ENCODE measurements around the gene RELN. TPM values are rescaled to one million over a fixed set of nuclear protein-coding genes. Genes with fewer than 3 reads are reported as not detected.

Gene RELN
- total RNA-seq, 1 donor from 2014 or later: not detected

DNA sequence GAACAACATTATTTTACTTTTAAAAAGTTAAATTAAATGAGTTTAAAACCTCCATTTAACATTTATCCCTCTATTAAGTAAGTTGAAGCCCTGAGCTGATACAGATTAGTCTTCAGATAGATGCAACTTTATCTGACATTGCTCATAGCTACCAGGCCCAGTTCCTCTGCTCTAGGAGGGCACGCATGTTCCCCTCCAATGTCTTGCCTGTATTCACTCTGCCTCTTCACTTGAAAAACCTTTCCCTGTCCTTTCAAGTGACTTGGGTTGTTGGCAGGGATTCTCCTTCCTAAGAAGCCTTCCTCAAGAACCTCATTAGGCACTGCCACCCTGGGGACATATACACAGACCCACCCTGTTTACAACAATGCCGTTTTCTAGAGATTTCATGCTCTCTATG, 270.4 kb downstream of the RELN start:
- peaks cover 2% of the 10 kb centered on the region for H3K27me3 Mint-ChIP-seq (ENCODE audit: low read depth)
- H3K9me3 Mint-ChIP-seq: no peaks in the 10 kb centered on the region
- H3K27ac Mint-ChIP-seq: no peak overlapping the region
- intact Hi-C loops (cut with micrococcal nuclease): no loop called here
- H3K4me1 Mint-ChIP-seq (ENCODE audit: low read depth): no peaks in the 10 kb centered on the region
- H3K4me3 Mint-ChIP-seq (ENCODE audit: low read depth): no peak overlapping the region
- DNase-seq (ENCODE audit: low spot score): no peak
- no peaks in the 10 kb centered on the region for H3K36me3 Mint-ChIP-seq (ENCODE audit: low read depth)

DNA sequence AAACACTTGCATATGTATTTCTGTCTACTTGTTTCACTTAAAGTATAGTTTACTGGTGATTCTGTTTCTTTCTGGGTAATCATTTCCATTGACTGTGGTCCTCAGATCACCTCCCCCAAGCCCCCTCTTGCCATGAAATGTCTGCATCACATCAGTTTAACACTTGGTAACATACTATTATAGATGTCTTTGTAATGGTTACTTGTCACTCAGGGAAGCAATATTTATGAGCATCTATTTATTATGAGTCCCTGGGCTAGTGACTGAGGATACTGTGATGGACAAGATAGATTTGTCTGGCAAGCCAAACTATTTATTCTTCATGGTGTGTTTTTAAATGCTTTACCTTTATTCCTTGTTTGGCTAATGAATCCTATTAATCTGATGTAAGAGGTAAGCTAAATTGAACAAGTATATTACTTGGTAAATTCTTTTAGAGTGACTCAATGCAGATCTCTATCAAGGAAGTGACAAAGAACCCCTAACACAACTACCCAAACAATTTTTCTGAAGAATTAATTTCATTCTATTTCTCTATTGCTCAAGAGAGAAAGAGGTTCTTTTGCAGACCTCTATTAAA, 270.9 kb downstream of the RELN start:
- no peak for DNase-seq (ENCODE audit: low spot score)
- H3K4me3 Mint-ChIP-seq (ENCODE audit: low read depth): no peak overlapping the region
- no peaks in the 10 kb centered on the region for H3K36me3 Mint-ChIP-seq (ENCODE audit: low read depth)
- intact Hi-C loops (cut with micrococcal nuclease): no loop called here
- H3K4me1 Mint-ChIP-seq (ENCODE audit: low read depth): no peaks in the 10 kb centered on the region
- H3K9me3 Mint-ChIP-seq: no peaks in the 10 kb centered on the region
- H3K27ac Mint-ChIP-seq: no peak overlapping the region
- H3K27me3 Mint-ChIP-seq (ENCODE audit: low read depth): peaks cover 2% of the 10 kb centered on the region

DNA sequence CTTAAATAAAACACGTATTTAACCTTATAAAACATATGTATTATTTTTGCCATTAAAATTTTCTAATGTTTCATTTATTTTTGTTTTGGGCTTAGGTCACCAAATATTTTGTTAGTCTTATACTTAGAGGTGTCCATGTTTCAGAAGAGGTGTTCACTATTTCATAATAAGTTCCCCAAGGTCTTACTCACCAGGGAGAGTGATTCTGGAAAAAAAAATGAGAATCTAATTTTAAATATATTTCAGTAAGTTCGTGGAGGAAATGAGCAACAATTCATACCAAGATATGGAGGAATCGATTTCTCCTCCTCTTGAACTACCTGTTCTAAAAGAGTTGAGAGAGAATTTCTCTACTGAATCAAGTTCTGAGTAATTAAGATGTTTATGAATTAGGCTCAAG, 271.9 kb downstream of the RELN start:
- Mint-ChIP-seq H3K9me3 (no peaks in the 10 kb centered on the region), H3K4me3 (ENCODE audit: low read depth) (no peak overlapping the region), H3K27ac (no peak overlapping the region), H3K36me3 (ENCODE audit: low read depth) (no peaks in the 10 kb centered on the region), H3K27me3 (ENCODE audit: low read depth) (peaks cover 2% of the 10 kb centered on the region), H3K4me1 (ENCODE audit: low read depth) (no peaks in the 10 kb centered on the region)
- no peak for DNase-seq (ENCODE audit: low spot score)
- intact Hi-C loops (cut with micrococcal nuclease): no loop called here

DNA sequence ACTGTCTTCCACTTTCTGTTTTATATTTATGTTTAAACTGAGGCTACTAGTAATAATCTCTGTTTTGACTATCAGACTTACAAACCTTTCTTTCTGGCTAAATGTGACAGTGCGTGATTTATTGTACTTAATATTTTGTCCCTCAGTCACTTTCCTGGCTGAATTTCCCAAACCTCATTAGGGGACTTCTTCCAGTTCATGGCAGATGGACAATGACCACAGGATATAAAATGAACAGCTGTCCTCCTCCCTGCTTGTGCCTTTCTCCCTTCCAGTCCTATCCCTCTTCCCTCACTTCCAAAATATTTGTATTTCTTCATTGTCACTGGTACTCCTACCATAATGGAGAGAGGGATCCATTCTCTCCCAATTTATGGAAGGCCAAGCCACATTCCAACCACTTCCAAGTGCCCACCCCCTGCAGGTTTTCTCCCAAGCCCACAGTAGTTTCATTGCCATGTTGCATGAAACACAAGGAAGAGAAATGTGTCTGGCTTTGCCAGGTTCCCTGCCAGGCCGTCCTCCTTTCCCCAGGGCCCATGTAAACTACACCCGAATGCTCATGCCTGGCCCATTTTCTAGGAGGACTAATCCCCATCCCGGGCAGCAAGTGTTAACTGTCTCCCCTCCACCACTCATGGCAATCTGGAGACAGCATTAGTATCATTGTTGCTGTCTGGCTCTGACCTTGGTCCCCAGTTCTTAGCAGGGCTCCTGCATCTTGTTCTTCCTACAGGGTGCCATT, 273.9 kb downstream of the RELN start:
- H3K4me1 Mint-ChIP-seq (ENCODE audit: low read depth): no peaks in the 10 kb centered on the region
- intact Hi-C loops (cut with micrococcal nuclease): no loop called here
- no peak overlapping the region for H3K27ac Mint-ChIP-seq
- no peaks in the 10 kb centered on the region for H3K27me3 Mint-ChIP-seq (ENCODE audit: low read depth)
- no peaks in the 10 kb centered on the region for H3K9me3 Mint-ChIP-seq
- DNase-seq (ENCODE audit: low spot score): no peak
- H3K36me3 Mint-ChIP-seq (ENCODE audit: low read depth): no peaks in the 10 kb centered on the region
- H3K4me3 Mint-ChIP-seq (ENCODE audit: low read depth): no peak overlapping the region

DNA sequence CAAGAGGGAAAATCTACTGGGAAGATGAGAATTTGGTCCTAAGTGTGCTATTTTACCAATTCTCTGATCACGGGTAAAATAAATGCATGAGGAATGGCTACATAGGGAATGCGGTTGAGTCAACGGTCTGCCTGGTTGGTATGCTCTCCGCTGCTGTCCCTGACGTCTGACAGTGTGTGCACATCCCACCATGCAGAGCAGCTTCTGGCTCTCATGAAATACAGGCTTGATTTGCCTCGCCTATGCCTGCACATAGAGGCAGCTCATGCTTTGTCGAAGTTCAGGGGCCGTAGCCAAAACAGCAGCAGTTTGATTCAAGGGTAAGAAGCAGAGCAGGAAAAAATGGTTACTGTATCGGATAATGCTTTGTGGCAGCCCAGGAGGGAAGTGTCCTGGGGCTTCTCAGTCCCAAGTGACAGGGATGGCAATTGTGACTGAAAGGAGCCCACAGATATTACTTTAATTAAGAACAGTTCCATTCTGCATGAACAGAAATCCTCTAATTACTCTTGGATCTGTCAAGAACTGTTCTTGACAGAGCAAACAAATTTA, 275.0 kb downstream of the RELN start:
- intact Hi-C loops (cut with micrococcal nuclease): no loop called here
- Mint-ChIP-seq H3K4me3 (ENCODE audit: low read depth) (no peak overlapping the region), H3K9me3 (no peaks in the 10 kb centered on the region), H3K36me3 (ENCODE audit: low read depth) (no peaks in the 10 kb centered on the region), H3K27me3 (ENCODE audit: low read depth) (no peaks in the 10 kb centered on the region), H3K4me1 (ENCODE audit: low read depth) (no peaks in the 10 kb centered on the region), H3K27ac (no peak overlapping the region)
- no peak for DNase-seq (ENCODE audit: low spot score)

DNA sequence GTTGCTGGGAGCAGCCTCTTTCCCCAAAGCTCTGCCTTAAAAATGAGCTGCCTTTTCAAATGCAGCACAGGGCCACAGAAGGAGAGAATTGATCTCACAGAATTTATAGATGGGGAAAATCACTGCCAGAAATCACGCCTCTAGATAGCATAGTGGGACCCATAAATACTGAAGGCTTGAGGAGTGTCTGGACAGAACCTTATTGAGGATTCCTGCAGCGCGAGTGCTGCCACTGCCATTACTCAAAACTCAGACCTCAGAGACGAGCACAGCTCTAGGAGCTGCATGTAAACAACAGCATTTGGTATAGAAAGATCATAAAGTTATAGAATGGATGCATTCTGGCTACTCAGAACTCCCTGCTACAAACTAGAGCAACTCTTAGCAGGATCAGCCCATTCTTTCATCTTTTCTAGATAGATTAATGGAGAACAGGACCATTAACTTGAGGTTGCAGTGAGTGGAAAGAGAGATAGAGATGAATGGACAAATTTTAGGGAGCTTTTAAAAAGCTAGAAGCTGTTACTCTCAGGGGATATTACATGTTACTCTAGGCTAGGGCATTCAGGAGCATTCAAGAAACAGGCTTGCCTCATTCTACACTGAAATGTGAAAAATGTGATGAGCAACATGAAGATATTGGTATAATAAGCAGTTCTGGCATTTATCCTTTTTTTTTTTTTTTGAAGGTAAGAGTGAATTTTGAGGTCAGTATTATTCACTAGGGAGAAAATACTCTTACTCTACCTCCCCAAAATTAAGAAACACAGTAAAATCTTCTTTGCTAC, 276.3 kb downstream of the RELN start:
- no peak overlapping the region for H3K27ac Mint-ChIP-seq
- no peaks in the 10 kb centered on the region for H3K27me3 Mint-ChIP-seq (ENCODE audit: low read depth)
- DNase-seq (ENCODE audit: low spot score): no peak
- no peaks in the 10 kb centered on the region for H3K4me1 Mint-ChIP-seq (ENCODE audit: low read depth)
- intact Hi-C loops (cut with micrococcal nuclease): no loop called here
- H3K9me3 Mint-ChIP-seq: no peaks in the 10 kb centered on the region
- no peak overlapping the region for H3K4me3 Mint-ChIP-seq (ENCODE audit: low read depth)
- no peaks in the 10 kb centered on the region for H3K36me3 Mint-ChIP-seq (ENCODE audit: low read depth)

DNA sequence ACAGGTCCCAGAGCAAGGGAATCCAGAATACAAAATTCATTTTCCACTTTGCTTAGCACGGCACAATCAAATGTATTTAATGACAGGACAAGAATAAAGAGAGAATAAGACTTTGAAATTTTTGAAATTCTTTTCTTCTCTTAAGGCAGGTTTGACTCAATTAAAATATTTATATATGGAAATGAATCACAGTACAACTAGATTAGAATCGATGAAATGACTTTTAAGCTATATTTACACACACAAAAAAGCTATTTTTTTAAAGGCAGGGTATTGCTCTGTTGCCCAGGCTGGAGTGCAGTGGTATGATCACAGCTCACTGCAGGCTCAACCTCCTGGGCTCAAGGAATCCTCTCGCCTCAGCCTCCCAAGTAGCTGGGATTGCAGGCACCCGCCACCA, 278.0 kb downstream of the RELN start:
- no peaks in the 10 kb centered on the region for H3K27me3 Mint-ChIP-seq (ENCODE audit: low read depth)
- no peaks in the 10 kb centered on the region for H3K4me1 Mint-ChIP-seq (ENCODE audit: low read depth)
- H3K9me3 Mint-ChIP-seq: no peaks in the 10 kb centered on the region
- intact Hi-C loops (cut with micrococcal nuclease): no loop called here
- no peaks in the 10 kb centered on the region for H3K36me3 Mint-ChIP-seq (ENCODE audit: low read depth)
- DNase-seq (ENCODE audit: low spot score): no peak
- H3K27ac Mint-ChIP-seq: no peak overlapping the region
- no peak overlapping the region for H3K4me3 Mint-ChIP-seq (ENCODE audit: low read depth)

DNA sequence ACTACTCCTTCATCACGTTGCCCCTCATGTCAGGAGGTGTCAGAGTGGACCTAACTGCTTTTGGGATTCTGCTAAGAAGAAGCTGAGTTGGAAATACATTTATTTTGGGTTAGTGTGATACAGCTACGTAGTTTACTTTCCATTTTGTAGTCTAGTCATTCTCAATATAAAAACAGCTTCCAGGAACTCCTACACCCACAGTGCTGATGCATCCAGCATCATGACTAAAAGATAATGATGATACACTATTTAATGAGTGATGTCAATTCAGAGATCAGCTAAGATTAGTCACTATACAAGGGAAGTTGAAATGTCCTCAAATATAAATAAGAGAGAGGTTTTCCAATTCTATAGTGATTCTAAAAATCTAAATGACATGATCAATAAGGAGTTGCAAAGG, 279.2 kb downstream of the RELN start:
- no peaks in the 10 kb centered on the region for H3K27me3 Mint-ChIP-seq (ENCODE audit: low read depth)
- intact Hi-C loops (cut with micrococcal nuclease): no loop called here
- H3K9me3 Mint-ChIP-seq: no peaks in the 10 kb centered on the region
- no peak for DNase-seq (ENCODE audit: low spot score)
- no peak overlapping the region for H3K27ac Mint-ChIP-seq
- H3K4me3 Mint-ChIP-seq (ENCODE audit: low read depth): no peak overlapping the region
- no peaks in the 10 kb centered on the region for H3K36me3 Mint-ChIP-seq (ENCODE audit: low read depth)
- no peaks in the 10 kb centered on the region for H3K4me1 Mint-ChIP-seq (ENCODE audit: low read depth)

DNA sequence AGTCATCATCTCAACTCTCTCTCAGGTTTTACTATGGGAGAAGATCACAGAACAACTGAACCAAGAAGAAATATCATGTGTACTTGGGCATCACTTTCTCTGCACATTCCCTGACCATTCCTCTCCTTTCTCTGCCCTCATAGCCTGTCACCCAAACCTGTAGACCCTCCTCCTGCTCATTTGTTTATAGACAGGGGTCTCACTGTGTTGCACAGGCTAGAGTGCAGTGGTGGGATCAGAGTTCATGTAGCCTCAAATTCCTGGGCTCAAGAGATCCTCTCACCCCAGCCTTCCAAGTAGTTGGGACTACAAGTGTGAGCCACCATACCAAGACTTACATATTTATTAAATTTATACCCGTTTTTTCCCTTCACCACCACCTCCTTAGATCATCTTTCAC, 282.7 kb downstream of the RELN start:
- Mint-ChIP-seq H3K27ac (no peak overlapping the region), H3K4me3 (ENCODE audit: low read depth) (no peak overlapping the region), H3K4me1 (ENCODE audit: low read depth) (no peaks in the 10 kb centered on the region), H3K36me3 (ENCODE audit: low read depth) (no peaks in the 10 kb centered on the region), H3K9me3 (no peaks in the 10 kb centered on the region), H3K27me3 (ENCODE audit: low read depth) (no peaks in the 10 kb centered on the region)
- intact Hi-C loops (cut with micrococcal nuclease): no loop called here
- DNase-seq (ENCODE audit: low spot score): no peak

DNA sequence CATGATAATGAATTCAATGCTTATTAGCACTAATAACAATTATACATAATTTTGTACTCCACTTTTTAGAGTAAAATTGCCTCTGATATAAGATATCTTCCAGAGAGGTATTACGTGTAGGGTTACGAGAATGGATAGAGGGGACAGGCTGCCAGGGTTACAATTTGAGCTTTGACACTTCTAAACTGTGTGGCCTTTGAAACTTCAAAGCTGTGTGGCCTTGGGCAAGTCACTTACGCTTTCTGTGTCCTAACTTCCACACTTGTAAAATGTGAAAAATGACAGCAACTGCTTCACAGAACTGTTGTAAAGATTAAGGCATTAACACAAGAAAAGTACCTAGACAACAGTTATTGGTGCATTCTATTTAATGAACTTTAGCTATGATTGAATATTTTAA, 283.9 kb downstream of the RELN start:
- H3K36me3 Mint-ChIP-seq (ENCODE audit: low read depth): no peaks in the 10 kb centered on the region
- H3K27me3 Mint-ChIP-seq (ENCODE audit: low read depth): no peaks in the 10 kb centered on the region
- H3K4me3 Mint-ChIP-seq (ENCODE audit: low read depth): no peak overlapping the region
- no peak for DNase-seq (ENCODE audit: low spot score)
- H3K9me3 Mint-ChIP-seq: no peaks in the 10 kb centered on the region
- intact Hi-C loops (cut with micrococcal nuclease): no loop called here
- no peak overlapping the region for H3K27ac Mint-ChIP-seq
- no peaks in the 10 kb centered on the region for H3K4me1 Mint-ChIP-seq (ENCODE audit: low read depth)

DNA sequence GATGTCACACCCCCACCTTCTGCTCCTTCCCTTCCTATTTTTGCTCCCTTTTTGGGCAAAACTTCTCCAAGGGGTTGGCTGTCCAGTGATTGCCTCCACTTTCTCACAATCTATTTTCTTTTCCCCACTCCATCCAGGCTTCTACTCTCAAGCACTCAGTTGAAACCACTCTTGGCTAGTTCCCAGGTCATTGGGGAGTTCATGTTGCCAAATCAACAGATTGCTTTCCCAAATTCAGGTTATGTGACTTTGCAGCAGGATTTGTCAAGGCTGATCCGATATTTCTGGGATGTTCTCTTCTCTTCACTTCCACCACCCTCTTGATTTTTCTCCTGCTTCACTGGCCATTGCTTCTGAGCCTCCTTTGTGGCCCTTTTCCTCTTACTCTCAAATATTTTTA, 284.8 kb downstream of the RELN start:
- Mint-ChIP-seq H3K27me3 (ENCODE audit: low read depth) (no peaks in the 10 kb centered on the region), H3K4me1 (ENCODE audit: low read depth) (no peaks in the 10 kb centered on the region), H3K27ac (no peak overlapping the region), H3K36me3 (ENCODE audit: low read depth) (no peaks in the 10 kb centered on the region), H3K4me3 (ENCODE audit: low read depth) (no peak overlapping the region), H3K9me3 (no peaks in the 10 kb centered on the region)
- no peak for DNase-seq (ENCODE audit: low spot score)
- intact Hi-C loops (cut with micrococcal nuclease): no loop called here

DNA sequence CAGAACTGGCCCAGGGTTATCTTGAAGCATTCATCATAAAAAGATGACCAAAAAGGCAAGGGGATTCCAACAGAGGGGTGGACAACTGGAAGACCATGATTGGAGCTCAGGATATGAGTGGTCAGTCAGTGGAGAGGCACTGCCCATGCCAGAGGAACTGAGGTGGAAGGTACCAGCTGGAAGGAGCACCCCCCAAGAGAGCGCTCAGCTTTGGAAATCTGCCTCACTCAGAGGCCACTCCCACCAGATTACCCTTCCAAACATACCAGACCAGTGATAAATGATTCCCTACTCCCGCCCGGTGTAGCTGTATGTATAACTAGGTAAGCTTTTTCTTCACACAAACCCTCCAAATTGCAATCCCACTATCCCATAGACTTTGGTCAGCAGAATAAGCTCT, 286.5 kb downstream of the RELN start:
- no peaks in the 10 kb centered on the region for H3K27me3 Mint-ChIP-seq (ENCODE audit: low read depth)

DNA sequence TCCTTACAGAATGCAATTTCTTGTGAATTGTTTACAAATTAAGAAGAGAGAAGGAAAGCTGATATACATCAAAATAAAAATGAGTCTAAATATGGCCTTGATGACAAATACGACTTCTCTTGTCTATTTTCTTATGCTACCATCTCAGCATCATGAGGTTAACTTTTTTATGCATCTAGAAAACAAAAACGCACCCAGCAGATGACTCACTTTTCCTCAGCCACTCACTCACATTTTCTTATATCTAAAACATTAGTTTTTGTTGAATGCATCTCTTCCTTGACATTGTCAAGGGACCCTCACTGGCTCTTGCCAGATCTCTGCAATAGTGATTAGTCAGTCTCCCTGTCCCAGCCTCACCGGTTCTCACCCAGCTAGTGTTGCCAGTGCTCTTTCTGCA, 287.0 kb downstream of the RELN start:
- no peak for DNase-seq (ENCODE audit: low spot score)
- Mint-ChIP-seq H3K27me3 (ENCODE audit: low read depth) (no peaks in the 10 kb centered on the region), H3K27ac (no peak overlapping the region), H3K4me3 (ENCODE audit: low read depth) (no peak overlapping the region), H3K9me3 (no peaks in the 10 kb centered on the region), H3K4me1 (ENCODE audit: low read depth) (no peaks in the 10 kb centered on the region), H3K36me3 (ENCODE audit: low read depth) (no peaks in the 10 kb centered on the region)
- intact Hi-C loops (cut with micrococcal nuclease): no loop called here

More for the DNA sequence above, 286.5 kb downstream of the RELN start:
- no peaks in the 10 kb centered on the region for H3K9me3 Mint-ChIP-seq
- H3K4me1 Mint-ChIP-seq (ENCODE audit: low read depth): no peaks in the 10 kb centered on the region
- no peaks in the 10 kb centered on the region for H3K36me3 Mint-ChIP-seq (ENCODE audit: low read depth)
- no peak overlapping the region for H3K27ac Mint-ChIP-seq
- no peak for DNase-seq (ENCODE audit: low spot score)
- intact Hi-C loops (cut with micrococcal nuclease): no loop called here
- no peak overlapping the region for H3K4me3 Mint-ChIP-seq (ENCODE audit: low read depth)
